ENCODE data around the gene PJVK. TPM values are rescaled to one million over a fixed set of nuclear protein-coding genes. Genes with fewer than 3 reads are reported as not detected.

The PJVK gene
- total RNA-seq, 4 donors from 2014 or later, result 1.4 to 5.8 (median 2.1) TPM

DNA sequence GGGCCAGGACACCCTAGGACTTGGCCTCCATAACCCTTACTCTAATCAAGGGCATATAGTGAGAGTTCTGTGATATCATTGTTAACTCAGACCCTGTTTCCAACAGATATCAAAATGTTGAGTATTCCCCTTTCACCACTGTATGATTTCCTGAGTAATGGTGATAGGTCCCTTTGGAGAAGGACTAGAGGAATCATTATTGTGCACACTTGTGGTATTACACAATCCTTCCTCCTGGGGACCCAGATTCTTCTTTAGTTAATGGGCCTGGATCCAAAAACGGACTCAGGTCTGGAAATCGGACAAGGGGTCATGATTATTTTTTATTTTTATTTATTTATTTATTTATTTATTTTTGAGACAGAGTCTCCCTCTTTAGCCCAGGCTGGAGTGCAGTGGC lies 23.7 kb upstream of the PJVK start:
- Histone ChIP-seq H3K9me3 (peaks cover 0 to 6% (median 0%) of the 10 kb centered on the region in 4 donors), H3K4me3 (no peak overlapping the region), H3K27ac (replicated peaks in 1 of 4) (no peak overlapping the region), H3K36me3 (peaks cover 19 to 67% (median 53%) of the 10 kb centered on the region in 4 donors), H3K27me3 (no peaks in the 10 kb centered on the region), H3K4me1 (no peaks in the 10 kb centered on the region)
- WGBS, result 79% methylated on average over 2 of the region's 2 CpGs
- no peak for DNase-seq (ENCODE audit: extremely low spot score)
- intact Hi-C loops (cut with DNase I), result no loop called here
- TF ChIP-seq EP300 (IDR thresholded peaks at IDR 0.05) (no peak), POLR2AphosphoS5 (IDR thresholded peaks at IDR 0.05) (no peak), POLR2A (IDR thresholded peaks at IDR 0.05; ENCODE audit: low read depth) (no peak)
- TF ChIP-seq, protein P1, sequence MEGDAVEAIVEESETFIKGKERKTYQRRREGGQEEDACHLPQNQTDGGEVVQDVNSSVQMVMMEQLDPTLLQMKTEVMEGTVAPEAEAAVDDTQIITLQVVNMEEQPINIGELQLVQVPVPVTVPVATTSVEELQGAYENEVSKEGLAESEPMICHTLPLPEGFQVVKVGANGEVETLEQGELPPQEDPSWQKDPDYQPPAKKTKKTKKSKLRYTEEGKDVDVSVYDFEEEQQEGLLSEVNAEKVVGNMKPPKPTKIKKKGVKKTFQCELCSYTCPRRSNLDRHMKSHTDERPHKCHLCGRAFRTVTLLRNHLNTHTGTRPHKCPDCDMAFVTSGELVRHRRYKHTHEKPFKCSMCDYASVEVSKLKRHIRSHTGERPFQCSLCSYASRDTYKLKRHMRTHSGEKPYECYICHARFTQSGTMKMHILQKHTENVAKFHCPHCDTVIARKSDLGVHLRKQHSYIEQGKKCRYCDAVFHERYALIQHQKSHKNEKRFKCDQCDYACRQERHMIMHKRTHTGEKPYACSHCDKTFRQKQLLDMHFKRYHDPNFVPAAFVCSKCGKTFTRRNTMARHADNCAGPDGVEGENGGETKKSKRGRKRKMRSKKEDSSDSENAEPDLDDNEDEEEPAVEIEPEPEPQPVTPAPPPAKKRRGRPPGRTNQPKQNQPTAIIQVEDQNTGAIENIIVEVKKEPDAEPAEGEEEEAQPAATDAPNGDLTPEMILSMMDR (IDR thresholded peaks at IDR 0.05), result no peak

DNA sequence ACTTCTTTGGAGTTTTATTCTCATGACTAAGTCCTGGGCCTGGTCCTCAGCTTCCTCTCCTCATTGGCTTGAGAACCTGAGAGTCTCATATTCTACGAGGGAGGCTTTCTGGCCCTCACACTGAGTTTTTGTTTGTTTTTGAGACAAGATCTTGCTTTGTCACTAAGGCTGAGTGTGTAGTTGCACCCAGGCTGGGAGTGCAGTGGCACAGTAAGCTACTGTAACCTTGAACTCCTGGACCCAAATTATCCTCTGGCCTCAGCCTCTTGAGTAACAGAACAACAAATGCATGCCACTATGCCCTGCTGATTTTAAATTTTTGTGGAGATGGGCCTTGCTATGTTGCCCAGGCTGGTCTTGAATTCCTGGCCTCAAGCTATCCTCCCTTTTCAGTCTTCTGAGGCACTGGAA lies 22.8 kb upstream of the PJVK start:
- Histone ChIP-seq H3K27me3 (no peaks in the 10 kb centered on the region), H3K36me3 (peaks cover 23 to 72% (median 62%) of the 10 kb centered on the region in 4 donors), H3K4me1 (no peaks in the 10 kb centered on the region), H3K4me3 (no peak overlapping the region), H3K9me3 (peaks cover 0 to 6% (median 0%) of the 10 kb centered on the region in 4 donors), H3K27ac (replicated peaks in 1 of 4) (no peak overlapping the region)
- WGBS, result 100% methylated on average over 1 of the region's 1 CpG
- intact Hi-C loops (cut with DNase I), result no loop called here
- TF ChIP-seq POLR2A (IDR thresholded peaks at IDR 0.05; ENCODE audit: low read depth) (no peak), POLR2AphosphoS5 (IDR thresholded peaks at IDR 0.05) (no peak), EP300 (IDR thresholded peaks at IDR 0.05) (no peak)
- TF ChIP-seq, protein P1 (IDR thresholded peaks at IDR 0.05), result no peak
- no peak for DNase-seq (ENCODE audit: extremely low spot score)

DNA sequence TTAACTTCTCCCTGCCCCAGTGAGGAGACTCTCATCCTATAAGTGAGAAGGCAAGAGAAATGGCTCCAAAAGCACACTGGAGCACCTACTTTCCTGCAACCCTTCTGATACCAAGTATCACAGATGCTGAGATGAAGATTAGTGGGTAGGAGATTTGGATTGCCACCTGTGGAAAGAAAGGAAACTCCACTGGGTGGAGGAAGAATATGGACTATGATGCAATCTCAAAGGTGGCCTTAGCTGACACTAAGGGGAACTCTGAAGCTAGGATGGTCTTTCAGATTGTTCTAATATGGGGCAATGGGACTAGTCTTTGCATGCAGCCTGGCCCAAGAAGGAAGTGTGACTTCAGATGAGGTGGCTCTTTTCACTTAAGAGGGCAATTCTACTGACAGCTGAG lies 21.8 kb upstream of the PJVK start:
- DNase-seq (ENCODE audit: extremely low spot score), result no peak
- Histone ChIP-seq H3K9me3 (peaks cover 0 to 6% (median 0%) of the 10 kb centered on the region in 4 donors), H3K4me1 (no peaks in the 10 kb centered on the region), H3K4me3 (no peak overlapping the region), H3K27ac (replicated peaks in 1 of 4) (no peak overlapping the region), H3K36me3 (peaks cover 30 to 82% (median 71%) of the 10 kb centered on the region in 4 donors), H3K27me3 (no peaks in the 10 kb centered on the region)
- intact Hi-C loops (cut with DNase I), result no loop called here
- TF ChIP-seq POLR2AphosphoS5 (IDR thresholded peaks at IDR 0.05), result no peak
- TF ChIP-seq POLR2A (IDR thresholded peaks at IDR 0.05; ENCODE audit: low read depth), result no peak
- TF ChIP-seq EP300 (IDR thresholded peaks at IDR 0.05), result no peak
- TF ChIP-seq, protein P1 (IDR thresholded peaks at IDR 0.05), result no peak

DNA sequence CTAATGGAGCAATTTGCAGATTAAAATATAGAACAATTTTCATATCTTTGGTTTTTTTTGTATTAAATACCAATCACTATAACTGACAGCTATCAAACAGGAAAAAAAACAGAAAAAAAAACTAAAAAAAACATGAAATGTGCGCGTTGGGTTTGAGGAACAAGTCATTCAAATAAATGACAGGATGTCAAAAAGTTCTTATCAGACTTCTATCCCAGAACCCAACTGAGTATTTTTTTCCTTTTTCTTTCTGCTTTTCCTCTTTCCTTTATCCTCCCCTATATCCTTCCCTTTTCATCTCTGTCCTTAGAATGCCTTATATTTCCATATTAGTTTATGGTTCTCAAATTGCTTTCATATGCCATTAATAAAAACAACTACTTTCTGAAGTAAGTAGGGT lies 14.5 kb upstream of the PJVK start:
- intact Hi-C loops (cut with DNase I), result no loop called here
- no peaks in the 10 kb centered on the region for H3K27me3 ChIP-seq

More for the DNA sequence above, 14.5 kb upstream of the PJVK start:
- Histone ChIP-seq H3K4me3 (no peak overlapping the region), H3K4me1 (no peaks in the 10 kb centered on the region), H3K36me3 (peaks cover 38 to 99% (median 83%) of the 10 kb centered on the region in 4 donors), H3K27ac (replicated peaks in 1 of 4) (no peak overlapping the region), H3K9me3 (no peaks in the 10 kb centered on the region)
- WGBS, result 92% methylated on average over 2 of the region's 2 CpGs
- TF ChIP-seq, protein P1 (IDR thresholded peaks at IDR 0.05), result no peak
- TF ChIP-seq EP300 (IDR thresholded peaks at IDR 0.05), result no peak
- no peak for TF ChIP-seq POLR2AphosphoS5 (IDR thresholded peaks at IDR 0.05)
- TF ChIP-seq POLR2A (IDR thresholded peaks at IDR 0.05; ENCODE audit: low read depth), result no peak
- DNase-seq (ENCODE audit: extremely low spot score), result no peak
